ENCODE data around the gene APOBEC2.

Gene APOBEC2

DNA sequence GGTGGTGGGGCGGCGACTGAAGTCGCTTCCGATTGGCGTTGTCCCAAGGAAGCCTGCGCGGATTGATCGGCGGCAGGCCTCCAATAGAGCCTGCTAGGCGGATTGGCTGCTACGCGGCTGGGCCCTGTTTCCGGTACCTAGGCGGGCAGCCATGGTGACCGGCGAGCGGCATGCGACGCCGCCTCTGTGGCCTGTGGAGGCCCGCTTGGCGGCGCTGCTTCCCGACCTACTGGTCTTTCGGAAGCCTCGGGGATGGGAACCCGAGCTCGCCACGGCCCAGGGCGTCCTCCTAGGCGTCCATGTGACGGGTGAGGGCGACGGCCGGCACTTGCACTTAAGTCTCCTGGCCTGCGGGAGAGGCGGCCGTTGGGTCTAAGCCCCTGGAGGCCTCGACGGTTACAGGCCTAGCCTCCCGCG lies 47.9 kb downstream of the APOBEC2 start:
- Histone ChIP-seq H3K36me3 (ENCODE audit: control insufficient read depth, insufficient read depth, low read length) (peaks cover 21% of the 10 kb centered on the region), H3K9ac (ENCODE audit: low read depth, low read length) (no peak overlapping the region), H3K4me1 (ENCODE audit: control insufficient read depth, insufficient read depth, low read length) (no peaks in the 10 kb centered on the region), H3K9me3 (ENCODE audit: control insufficient read depth, insufficient read depth, low read length) (no peaks in the 10 kb centered on the region), H3K27me3 (ENCODE audit: control insufficient read depth, insufficient read depth, low read length) (no peaks in the 10 kb centered on the region), H3K4me3 (ENCODE audit: low read depth, low read length) (no peak overlapping the region)

DNA sequence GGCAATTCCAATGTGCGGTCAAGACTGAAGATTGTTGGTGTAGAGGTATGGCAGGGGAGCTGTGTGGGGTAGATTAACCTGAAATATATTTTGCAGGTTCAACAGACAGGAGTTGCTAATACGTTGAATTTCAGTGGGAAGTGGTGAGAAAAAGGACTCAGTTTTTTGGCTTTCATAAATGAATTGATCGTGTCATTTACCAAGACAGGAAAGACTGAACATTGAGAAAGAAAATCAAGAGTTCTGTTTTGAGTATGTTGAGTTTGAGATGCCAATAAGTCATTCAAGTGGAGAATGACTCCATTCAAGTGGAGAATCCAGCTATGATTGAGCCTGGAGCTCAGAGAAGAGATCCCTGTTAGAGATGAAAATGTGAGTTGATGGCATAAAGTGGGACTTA lies 50.8 kb downstream of the APOBEC2 start:
- no peaks in the 10 kb centered on the region for H3K36me3 ChIP-seq (ENCODE audit: control insufficient read depth, insufficient read depth, low read length)
- no peak overlapping the region for H3K9ac ChIP-seq (ENCODE audit: low read depth, low read length)
- no peaks in the 10 kb centered on the region for H3K4me1 ChIP-seq (ENCODE audit: control insufficient read depth, insufficient read depth, low read length)
- no peaks in the 10 kb centered on the region for H3K9me3 ChIP-seq (ENCODE audit: control insufficient read depth, insufficient read depth, low read length)
- no peak overlapping the region for H3K4me3 ChIP-seq (ENCODE audit: low read depth, low read length)
- H3K27me3 ChIP-seq (ENCODE audit: control insufficient read depth, insufficient read depth, low read length), result no peaks in the 10 kb centered on the region

DNA sequence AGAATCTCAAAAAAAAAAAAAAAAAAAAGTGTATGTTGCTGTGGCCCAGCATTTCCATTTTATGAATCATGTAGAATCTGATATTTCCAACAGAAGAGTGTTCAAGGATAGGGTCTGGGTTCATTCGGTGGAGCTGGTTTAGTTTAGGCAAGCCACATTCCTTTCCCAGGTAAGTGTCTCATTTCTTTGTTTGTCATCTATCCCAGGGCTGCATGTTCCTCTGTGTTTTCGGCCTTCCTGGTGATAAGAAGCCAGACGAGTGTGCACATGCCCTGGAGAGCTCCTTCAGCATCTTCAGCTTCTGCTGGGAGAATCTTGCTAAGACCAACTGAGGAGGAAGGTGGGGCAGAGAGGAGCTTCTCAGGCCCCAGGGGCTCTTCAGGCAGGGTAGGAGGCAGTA lies 58.0 kb downstream of the APOBEC2 start:
- H3K36me3 ChIP-seq (ENCODE audit: control insufficient read depth, insufficient read depth, low read length), result no peaks in the 10 kb centered on the region
- H3K4me3 ChIP-seq (ENCODE audit: low read depth, low read length), result no peak overlapping the region
- no peak overlapping the region for H3K9ac ChIP-seq (ENCODE audit: low read depth, low read length)
- no peaks in the 10 kb centered on the region for H3K27me3 ChIP-seq (ENCODE audit: control insufficient read depth, insufficient read depth, low read length)
- no peaks in the 10 kb centered on the region for H3K9me3 ChIP-seq (ENCODE audit: control insufficient read depth, insufficient read depth, low read length)
- no peaks in the 10 kb centered on the region for H3K4me1 ChIP-seq (ENCODE audit: control insufficient read depth, insufficient read depth, low read length)

Data from iPS-15b (cell line).